Panc1 (cell line): Measurements from ENCODE around the gene N4BP2L1. TPM values are rescaled to one million over a fixed set of nuclear protein-coding genes. Genes with fewer than 3 reads are reported as not detected.

Experiments used
- total RNA-seq: library from RNA; stranded (reverse); gene quantifications from one replicate; pipeline ENCODE4 v1.2.1, GENCODE V29; 2021; ENCODE audit not compliant: unreplicated experiment

The N4BP2L1 gene
- total RNA-seq, 1 experiment from 2014 or later: 1.8 TPM

Other genes starting within 250 kb of the N4BP2L1 start
- gene ZAR1L, start 112.8 kb downstream of the N4BP2L1 start, total RNA-seq: not detected
- 8.4 TPM for gene BRCA2, start 112.6 kb downstream of the N4BP2L1 start, total RNA-seq
- gene N4BP2L2, start 110.7 kb upstream of the N4BP2L1 start, total RNA-seq: 43.8 TPM
- 33.9 TPM for gene PDS5B, start 158.3 kb upstream of the N4BP2L1 start, total RNA-seq